GM18861 (cell line): Measurements from ENCODE around the gene CD300LG.

ENCODE experiments used
- ATAC-seq: cut with Tn5 transposase; IDR thresholded peaks from one replicate; pipeline ENCODE4 v1.9.1; 2021; ENCODE audit not compliant: unreplicated experiment

CD300LG gene

GRCh38 chr17:43905400-43905984 lies 58.5 kb downstream of the CD300LG start:
- no peak for ATAC-seq

GRCh38 chr17:43905985-43906852 lies 59.2 kb downstream of the CD300LG start:
- no peak for ATAC-seq

GRCh38 chr17:43906951-43907424 lies 60.0 kb downstream of the CD300LG start:
- ATAC-seq: no peak

DNA sequence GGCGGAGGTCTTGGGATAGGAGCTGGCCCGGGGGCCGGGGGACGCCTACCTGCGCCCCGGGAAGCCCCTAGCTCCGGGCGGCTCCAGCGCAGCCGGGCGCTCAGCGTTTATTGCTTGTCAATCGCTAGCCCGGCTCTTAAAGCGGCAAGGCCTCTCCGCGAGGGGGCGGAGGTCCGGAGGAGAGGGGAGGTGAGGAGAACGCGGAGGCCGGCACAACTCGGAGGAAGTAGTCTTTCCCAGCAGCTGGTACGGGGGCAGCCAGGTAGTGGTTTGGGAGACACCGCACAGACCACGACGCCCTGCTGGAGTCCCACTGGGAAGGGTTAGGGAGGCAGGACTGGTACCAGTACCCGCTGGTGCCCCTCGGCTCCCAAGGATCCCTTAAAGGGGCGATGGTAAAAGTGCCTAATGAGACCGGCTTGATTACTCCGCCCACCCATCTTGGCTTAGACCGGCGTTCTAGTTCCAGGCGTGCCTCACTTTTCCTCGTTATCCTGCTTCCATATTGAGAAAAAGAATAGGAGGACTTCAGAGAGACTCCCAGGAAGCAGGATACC lies 60.5 kb downstream of the CD300LG start, which contains the start of gene MPP2:
Gene MPP2, minus strand, starts transcription at position 112 of the 557 bp plus-strand sequence. CDS start 3,076 bp downstream, outside the sequence.
- no peak for ATAC-seq

DNA sequence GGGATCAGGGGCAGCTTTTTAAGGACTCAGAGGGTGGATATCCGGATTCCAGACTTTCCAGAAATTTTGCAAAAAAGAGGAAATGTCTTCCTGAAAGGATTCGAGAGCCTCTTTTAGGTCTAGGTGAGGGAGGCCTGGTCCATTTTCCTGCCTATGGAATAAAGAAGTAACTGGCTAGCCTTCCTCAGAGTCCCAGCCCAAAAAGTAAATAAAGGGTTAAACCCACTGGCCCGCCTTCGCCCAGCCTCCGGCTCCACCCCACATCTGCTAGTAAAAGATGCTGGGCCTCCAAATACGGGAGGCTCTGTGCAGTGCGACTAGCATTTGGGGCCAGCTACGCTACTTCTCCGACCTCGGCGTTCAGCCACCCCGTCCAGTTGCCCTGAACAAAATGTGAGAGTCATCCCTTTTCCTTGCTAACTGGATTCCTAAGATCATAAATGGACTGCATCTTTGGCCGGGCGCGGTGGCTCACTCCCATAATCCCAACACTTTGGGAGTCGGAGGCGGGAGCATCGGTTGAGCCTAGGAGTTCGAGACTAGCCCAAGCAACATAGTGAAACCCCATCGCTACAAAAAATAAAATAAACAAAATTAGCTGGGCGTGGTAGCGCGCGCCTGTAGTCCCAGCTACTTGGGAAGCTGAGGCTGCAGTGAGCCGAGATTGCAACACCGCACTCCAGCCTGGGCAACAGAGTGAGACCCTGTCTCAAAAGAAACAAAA lies 61.2 kb downstream of the CD300LG start:
- no peak for ATAC-seq

DNA sequence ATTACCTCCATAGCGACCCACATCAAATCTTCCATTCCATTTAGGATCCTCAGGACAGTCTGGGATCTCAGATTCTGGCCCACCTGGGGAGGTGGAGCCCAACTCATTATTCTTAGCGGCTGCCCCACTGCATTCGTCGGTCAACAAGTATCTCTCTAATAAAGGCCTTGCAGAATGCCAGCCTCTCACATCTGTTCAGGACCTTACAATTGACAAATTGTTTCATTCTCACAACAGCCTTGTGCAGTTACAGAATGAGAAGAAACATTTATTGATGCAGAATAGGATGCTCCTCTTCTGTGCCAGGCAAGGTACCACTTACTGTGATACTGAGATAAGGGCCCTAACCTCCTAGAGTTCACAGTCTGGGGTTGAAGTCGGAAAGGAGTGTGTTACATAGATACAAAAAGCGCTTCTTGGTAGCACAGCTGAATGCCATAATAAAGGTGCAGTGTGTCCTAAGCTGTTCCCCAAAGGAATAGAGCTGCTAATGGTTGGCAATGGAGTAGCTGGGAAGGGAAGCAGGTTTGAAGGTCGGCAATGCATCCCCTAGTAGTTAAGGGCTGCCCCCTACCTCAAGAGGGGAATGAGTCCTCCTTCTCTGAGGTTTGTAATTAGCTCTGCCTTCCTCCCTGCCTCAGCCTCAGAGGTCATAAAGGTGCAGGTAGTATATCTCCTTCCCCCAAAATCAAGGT lies 62.7 kb downstream of the CD300LG start:
- ATAC-seq: no peak

DNA sequence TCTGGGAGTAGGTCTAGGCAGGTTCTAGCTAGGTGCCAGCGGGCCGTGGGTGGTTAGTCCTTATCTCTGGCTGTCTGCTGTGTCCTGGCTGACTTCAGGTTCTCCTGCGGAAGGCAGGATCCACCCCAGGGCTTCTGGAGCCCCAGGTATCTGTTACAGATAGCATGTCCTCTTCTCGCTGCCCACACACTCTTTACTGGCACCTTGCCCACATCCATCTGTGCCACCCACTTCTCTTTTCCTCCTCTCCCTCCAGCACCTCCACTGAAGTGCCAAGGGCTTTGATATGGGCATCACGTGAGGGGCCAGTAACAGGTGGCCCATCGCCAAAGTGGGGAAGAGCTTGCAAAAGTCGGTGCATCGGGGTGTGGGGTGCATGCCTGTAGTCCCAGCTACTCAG lies 64.9 kb downstream of the CD300LG start:
- ATAC-seq: no peak

DNA sequence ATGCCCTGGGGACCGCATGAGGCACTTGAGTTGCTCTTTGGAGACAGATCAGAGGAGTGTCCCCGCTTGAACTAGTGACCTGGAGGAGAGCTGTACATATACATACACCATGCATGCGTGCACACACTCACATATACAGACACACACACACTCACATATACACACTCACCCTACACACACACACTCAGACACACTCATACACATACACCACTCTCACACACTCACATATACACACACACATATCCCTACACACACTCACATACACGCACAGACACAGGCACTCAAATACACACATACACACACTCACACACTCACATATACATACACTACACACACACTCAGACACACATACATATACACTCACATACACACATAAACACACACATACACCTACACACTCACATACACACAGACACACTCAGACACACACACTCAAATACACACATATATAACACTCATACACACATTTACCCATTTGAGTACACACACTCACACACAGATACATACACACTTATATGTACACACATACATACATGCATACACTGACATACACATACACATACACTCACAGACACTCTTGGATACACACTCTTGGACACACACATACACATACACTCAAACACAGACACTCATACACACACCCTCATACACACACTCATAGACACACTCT lies 65.8 kb downstream of the CD300LG start:
- no peak for ATAC-seq
